CD14-positive monocyte (primary cell): ENCODE measurements around the gene VASH1. TPM values are rescaled to one million over a fixed set of nuclear protein-coding genes. Genes with fewer than 3 reads are reported as not detected.

Experiments
- DNase-seq, 3 donors: peaks; one replicate each; pipeline ENCODE4 v3.0.0-alpha.2; 2011 to 2022
- H2AFZ ChIP-seq: 2 replicates; pipeline ENCODE4 v1.6.0; 2012; ENCODE audit warnings: mild to moderate bottlenecking, low read depth, low read length, inconsistent platforms; ENCODE audit not compliant: insufficient read depth, poor library complexity, severe bottlenecking
- H3K27ac ChIP-seq, 2 donors: 1 replicate in 1 of 2; 2 replicates in 1 of 2; pipeline ENCODE4 v1.5.1; 2012 to 2013; ENCODE audit warnings: low read length in 2 of 2, control low read depth in 1 of 2, inconsistent platforms in 1 of 2, low read depth in 1 of 2, mild to moderate bottlenecking in 1 of 2
- H3K27me3 ChIP-seq, 2 donors: one replicate each; pipeline versions ENCODE4 v1.6.0 to v1.6.1; 2011 to 2013; ENCODE audit warnings: low read length in 2 of 2; ENCODE audit not compliant: control insufficient read depth in 2 of 2, insufficient read depth in 2 of 2
- H3K36me3 ChIP-seq, 2 donors: replicated peaks in 1 of 2; 1 replicate in 1 of 2; 2 replicates in 1 of 2; pipeline versions ENCODE4 v1.5.1 to v1.6.1; 2012 to 2013; ENCODE audit warnings: low read length in 2 of 2, control low read depth in 1 of 2, inconsistent platforms in 1 of 2, mild to moderate bottlenecking in 1 of 2; ENCODE audit not compliant: insufficient read depth in 2 of 2, control insufficient read depth in 1 of 2
- H3K4me1 ChIP-seq, 2 donors: 1 replicate in 1 of 2; 2 replicates in 1 of 2; pipeline versions ENCODE4 v1.5.1 to v1.6.1; 2012 to 2013; ENCODE audit warnings: low read length in 2 of 2, control low read depth in 1 of 2, inconsistent platforms in 1 of 2, mild to moderate bottlenecking in 1 of 2, moderate library complexity in 1 of 2; ENCODE audit not compliant: insufficient read depth in 2 of 2, control insufficient read depth in 1 of 2
- H3K4me2 ChIP-seq: replicated peaks from 2 replicates; pipeline ENCODE3; 2012; ENCODE audit warnings: low read length, moderate library complexity, mild to moderate bottlenecking; ENCODE audit not compliant: poor library complexity, severe bottlenecking; ENCODE audit errors: extremely low read depth
- H3K4me3 ChIP-seq, 3 experiments: fragments of 200-600 bp in 1 of 3; sonication (generic) in 1 of 3; replicated peaks in 1 of 3; 1 replicate in 2 of 3; 2 replicates in 1 of 3; pipeline ENCODE4 v1.5.1; 2011 to 2013; ENCODE audit warnings: low read length in 3 of 3, mild to moderate bottlenecking in 3 of 3, control low read depth in 2 of 3, low read depth in 2 of 3, inconsistent platforms in 1 of 3, moderate library complexity in 1 of 3
- H3K79me2 ChIP-seq: 2 replicates; pipeline ENCODE4 v1.6.0; 2012; ENCODE audit warnings: mild to moderate bottlenecking, control low read depth, inconsistent platforms, low read length, moderate library complexity; ENCODE audit not compliant: insufficient read depth
- H3K9ac ChIP-seq: 2 replicates; pipeline ENCODE4 v1.6.0; 2017; ENCODE audit warnings: low read length, mild to moderate bottlenecking; ENCODE audit not compliant: insufficient read depth, poor library complexity, severe bottlenecking
- H3K9me3 ChIP-seq, 2 donors: replicated peaks in 1 of 2; 1 replicate in 1 of 2; 2 replicates in 1 of 2; pipeline versions ENCODE4 v1.5.1 to v1.6.1; 2012 to 2013; ENCODE audit warnings: low read length in 2 of 2, control low read depth in 1 of 2; ENCODE audit not compliant: control insufficient read depth in 1 of 2, insufficient read depth in 1 of 2
- H4K20me1 ChIP-seq: 2 replicates; pipeline ENCODE4 v1.6.0; 2012; ENCODE audit warnings: mild to moderate bottlenecking, low read length, control low read depth, moderate library complexity; ENCODE audit not compliant: insufficient read depth
- H3K27ac Mint-ChIP-seq, 7 donors: one replicate each; pipeline ENCODE4 v1.8.0; 2020; ENCODE audit warnings: mild to moderate bottlenecking in 7 of 7, mixed read lengths in 7 of 7, moderate library complexity in 6 of 7, inconsistent platforms in 2 of 7
- H3K27me3 Mint-ChIP-seq, 3 donors: one replicate each; pipeline ENCODE4 v1.8.0; 2021 to 2022; ENCODE audit warnings: low read depth in 3 of 3, mild to moderate bottlenecking in 3 of 3, mixed read lengths in 3 of 3, moderate library complexity in 3 of 3, inconsistent platforms in 1 of 3
- H3K36me3 Mint-ChIP-seq, 2 donors: one replicate each; pipeline ENCODE4 v1.8.0; 2020; ENCODE audit warnings: mixed read lengths in 2 of 2, inconsistent platforms in 1 of 2, mild to moderate bottlenecking in 1 of 2
- H3K4me1 Mint-ChIP-seq: one replicate; pipeline ENCODE4 v1.8.0; 2020; ENCODE audit warnings: mild to moderate bottlenecking, mixed read lengths
- H3K4me3 Mint-ChIP-seq, 2 donors: one replicate each; pipeline ENCODE4 v1.8.0; 2020; ENCODE audit warnings: mild to moderate bottlenecking in 2 of 2, mixed read lengths in 2 of 2, moderate library complexity in 1 of 2
- H3K9me3 Mint-ChIP-seq, 7 donors: one replicate each; pipeline ENCODE4 v1.8.0; 2020 to 2022; ENCODE audit warnings: mixed read lengths in 7 of 7, mild to moderate bottlenecking in 6 of 7, moderate library complexity in 6 of 7, inconsistent platforms in 2 of 7
- WGBS: methylation state at CpG from one replicate; pipeline ENCODE4 v1.1.5; 2013; ENCODE audit warnings: missing lambda C conversion rate; ENCODE audit not compliant: insufficient coverage; 5-methylcytosine and 5-hydroxymethylcytosine counted together
- intact Hi-C, 2 donors: fragments of 100-400 bp; cut with micrococcal nuclease; formaldehyde crosslinking; loops; one replicate each; pipeline versions ENCODE4 v1.15.0 to v1.15.1; 2023
- polyA plus RNA-seq, 3 donors: library from polyadenylated mRNA; depleted of rRNA in 1 of 3; unstranded in 2 of 3; stranded (reverse) in 1 of 3; fragments of 300-500 nt in 2 of 3; fragments of >200 nt in 1 of 3; fragmentation: Illumina TruSeq in 2 of 3; gene quantifications; 1 replicate in 2 of 3; 2 replicates in 1 of 3; pipeline ENCODE4 v1.2.3, GENCODE V29; 2012 to 2021
- TF ChIP-seq, protein P1 (sequence below): fragments of 200-600 bp; IDR thresholded peaks from one replicate; pipeline ENCODE4 v1.8.0; 2022; ENCODE audit warnings: antibody characterized with exemption, mild to moderate bottlenecking

The VASH1 gene
- polyA plus RNA-seq, 3 donors = 2.5 to 10.5 (median 3.3) TPM

- peak overlapping the region in 2 of 7 donors; percentile 30 to 54 for H3K27ac Mint-ChIP-seq
Measured at GRCh38 chr14:76765461-76765931, 4.2 kb downstream of the VASH1 start.

DNA sequence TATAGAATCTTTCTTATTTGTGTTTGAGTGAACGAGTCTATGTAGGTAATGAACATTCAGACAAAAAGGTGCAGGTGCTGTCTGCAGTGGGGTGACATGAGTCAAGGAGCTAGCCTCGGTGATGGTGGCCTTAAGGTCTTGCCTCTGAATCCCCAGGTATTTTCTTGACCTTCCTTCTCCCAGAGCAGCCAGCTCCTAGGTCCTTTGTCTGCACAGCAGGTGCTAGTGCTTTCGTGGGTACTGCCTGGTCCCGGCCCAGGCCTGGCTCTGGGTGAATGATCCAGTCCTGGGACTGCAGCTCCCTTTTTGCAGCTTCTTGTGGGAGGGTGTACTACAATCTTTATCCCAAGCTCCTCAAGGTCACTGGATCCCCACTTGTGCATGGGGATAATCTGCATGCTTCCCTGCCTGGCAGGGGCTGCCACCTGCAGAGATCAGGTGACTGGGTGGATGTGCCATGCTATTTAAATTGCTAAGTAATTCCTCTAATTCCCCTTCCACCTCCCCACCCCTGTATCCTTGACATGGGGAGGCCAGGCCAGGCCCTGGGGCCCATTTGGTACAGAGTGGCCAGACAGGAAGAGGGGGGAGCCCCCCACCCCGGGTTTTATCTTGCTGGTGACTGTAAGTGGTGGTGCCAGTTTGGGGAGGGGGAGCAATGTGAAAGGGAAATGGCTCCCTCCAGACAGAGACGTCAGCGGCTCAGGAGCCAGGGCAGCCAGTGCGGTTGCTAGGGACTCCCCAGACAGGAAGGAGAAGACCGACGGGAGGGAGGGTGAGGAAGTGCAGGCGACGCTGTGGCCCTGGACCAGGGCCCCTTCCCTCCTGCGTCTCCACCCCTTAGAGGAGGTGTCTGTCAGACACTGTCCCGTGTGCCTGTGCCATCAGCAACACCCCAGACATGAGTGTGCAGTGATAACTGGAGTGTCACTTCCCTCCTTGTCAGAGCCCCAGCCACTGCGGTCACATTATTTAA, 6.7 kb downstream of the VASH1 start:
- Histone ChIP-seq H3K27me3 (peaks cover 0 to 2% of the 10 kb centered on the region in 2 donors), H3K4me1 (peaks cover 45 to 52% of the 10 kb centered on the region in 2 donors), H3K36me3 (no peaks in the 10 kb centered on the region), H3K79me2 (no peaks in the 10 kb centered on the region), H3K9me3 (no peaks in the 10 kb centered on the region), H3K4me2 (peak overlapping the region; percentile 45), H2AFZ (peak overlapping the region; percentile 70), H3K9ac (peak overlapping the region; percentile 79), H3K27ac (peak overlapping the region; percentile 92 to 98), H3K4me3 (peak overlapping the region in 1 of 3 experiments; percentile 27), H4K20me1 (no peaks in the 10 kb centered on the region)
- TF ChIP-seq, protein P1, sequence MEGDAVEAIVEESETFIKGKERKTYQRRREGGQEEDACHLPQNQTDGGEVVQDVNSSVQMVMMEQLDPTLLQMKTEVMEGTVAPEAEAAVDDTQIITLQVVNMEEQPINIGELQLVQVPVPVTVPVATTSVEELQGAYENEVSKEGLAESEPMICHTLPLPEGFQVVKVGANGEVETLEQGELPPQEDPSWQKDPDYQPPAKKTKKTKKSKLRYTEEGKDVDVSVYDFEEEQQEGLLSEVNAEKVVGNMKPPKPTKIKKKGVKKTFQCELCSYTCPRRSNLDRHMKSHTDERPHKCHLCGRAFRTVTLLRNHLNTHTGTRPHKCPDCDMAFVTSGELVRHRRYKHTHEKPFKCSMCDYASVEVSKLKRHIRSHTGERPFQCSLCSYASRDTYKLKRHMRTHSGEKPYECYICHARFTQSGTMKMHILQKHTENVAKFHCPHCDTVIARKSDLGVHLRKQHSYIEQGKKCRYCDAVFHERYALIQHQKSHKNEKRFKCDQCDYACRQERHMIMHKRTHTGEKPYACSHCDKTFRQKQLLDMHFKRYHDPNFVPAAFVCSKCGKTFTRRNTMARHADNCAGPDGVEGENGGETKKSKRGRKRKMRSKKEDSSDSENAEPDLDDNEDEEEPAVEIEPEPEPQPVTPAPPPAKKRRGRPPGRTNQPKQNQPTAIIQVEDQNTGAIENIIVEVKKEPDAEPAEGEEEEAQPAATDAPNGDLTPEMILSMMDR = no peak
- Mint-ChIP-seq H3K27ac (peak overlapping the region; percentile 96 to 98 (median 97)), H3K4me3 (peak overlapping the region; percentile 39 to 55), H3K9me3 (no peaks in the 10 kb centered on the region), H3K27me3 (peaks cover 0 to 10% (median 5%) of the 10 kb centered on the region in 3 donors), H3K36me3 (peaks cover 8 to 16% of the 10 kb centered on the region in 2 donors), H3K4me1 (peaks cover 70% of the 10 kb centered on the region)
- 58% methylated on average over 6 of the region's 15 CpGs for WGBS
- peak; percentile 99 for DNase-seq
- intact Hi-C loops = no loop called here

More at GRCh38 chr14:76765461-76765931, 4.2 kb downstream of the VASH1 start:
- Histone ChIP-seq H2AFZ (no peak overlapping the region), H3K4me3 (no peak overlapping the region), H3K9me3 (no peaks in the 10 kb centered on the region), H3K4me1 (peaks cover 41 to 52% of the 10 kb centered on the region in 2 donors), H3K27ac (no peak overlapping the region), H3K36me3 (no peaks in the 10 kb centered on the region), H3K79me2 (no peaks in the 10 kb centered on the region), H3K9ac (no peak overlapping the region), H4K20me1 (no peaks in the 10 kb centered on the region), H3K4me2 (no peak overlapping the region), H3K27me3 (peaks cover 0 to 12% of the 10 kb centered on the region in 2 donors)
- intact Hi-C loops = no loop called here
- no peak for DNase-seq
- Mint-ChIP-seq H3K4me3 (no peak overlapping the region), H3K9me3 (no peaks in the 10 kb centered on the region), H3K4me1 (peaks cover 63% of the 10 kb centered on the region), H3K27me3 (peaks cover 11 to 17% (median 15%) of the 10 kb centered on the region in 3 donors), H3K36me3 (peaks cover 8 to 20% of the 10 kb centered on the region in 2 donors)
- TF ChIP-seq, protein P1 = no peak
- 93% methylated on average over 2 of the region's 6 CpGs for WGBS
